ENCODE data around the gene UGT2A2.
"Not testable (repeated sequence)": the region's sequence is repeated elsewhere in the genome, so short reads cannot be mapped to it uniquely, and the experiment has no call there.

The UGT2A2 gene

DNA sequence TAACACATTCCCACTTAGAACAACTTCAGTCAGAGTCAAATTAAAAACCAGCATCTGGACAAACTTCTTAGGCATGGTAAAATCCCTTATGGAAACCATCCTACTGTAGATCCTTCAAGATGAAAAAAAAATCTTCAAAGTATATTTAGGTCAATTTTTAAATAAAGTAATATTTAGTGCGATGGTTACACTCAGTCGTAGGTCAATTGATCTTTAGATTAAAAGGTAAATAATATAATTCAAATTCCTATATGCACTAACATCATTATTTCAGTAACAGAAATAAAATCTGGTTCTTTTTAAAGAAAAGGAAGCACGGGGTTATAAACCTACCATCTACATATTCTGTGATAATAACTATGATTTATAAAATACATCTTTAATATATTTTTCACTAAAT lies at the start of gene UGT2A2:
Gene UGT2A2, minus strand, starts transcription at position 101 of the 400 bp plus-strand sequence. Its CDS starts 2 bp downstream, at position 99.
- Histone ChIP-seq H3K9me3 (ENCODE audit: severe bottlenecking) (no peaks in the 10 kb centered on the region), H3K4me3 (ENCODE audit: low read depth, low read length) (no peak within 1 kb of the TSS), H3K27me3 (ENCODE audit: insufficient read depth, low read depth, severe bottlenecking) (no peaks in the 10 kb centered on the region), H3K27ac (no peak within 1 kb of the TSS), H3K36me3 (no peaks in the 10 kb centered on the region)
- DNase-seq: no peak
- TF ChIP-seq, protein P1, sequence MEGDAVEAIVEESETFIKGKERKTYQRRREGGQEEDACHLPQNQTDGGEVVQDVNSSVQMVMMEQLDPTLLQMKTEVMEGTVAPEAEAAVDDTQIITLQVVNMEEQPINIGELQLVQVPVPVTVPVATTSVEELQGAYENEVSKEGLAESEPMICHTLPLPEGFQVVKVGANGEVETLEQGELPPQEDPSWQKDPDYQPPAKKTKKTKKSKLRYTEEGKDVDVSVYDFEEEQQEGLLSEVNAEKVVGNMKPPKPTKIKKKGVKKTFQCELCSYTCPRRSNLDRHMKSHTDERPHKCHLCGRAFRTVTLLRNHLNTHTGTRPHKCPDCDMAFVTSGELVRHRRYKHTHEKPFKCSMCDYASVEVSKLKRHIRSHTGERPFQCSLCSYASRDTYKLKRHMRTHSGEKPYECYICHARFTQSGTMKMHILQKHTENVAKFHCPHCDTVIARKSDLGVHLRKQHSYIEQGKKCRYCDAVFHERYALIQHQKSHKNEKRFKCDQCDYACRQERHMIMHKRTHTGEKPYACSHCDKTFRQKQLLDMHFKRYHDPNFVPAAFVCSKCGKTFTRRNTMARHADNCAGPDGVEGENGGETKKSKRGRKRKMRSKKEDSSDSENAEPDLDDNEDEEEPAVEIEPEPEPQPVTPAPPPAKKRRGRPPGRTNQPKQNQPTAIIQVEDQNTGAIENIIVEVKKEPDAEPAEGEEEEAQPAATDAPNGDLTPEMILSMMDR (IDR thresholded peaks at IDR 0.05; ENCODE audit: low read depth, low read length): no peak

DNA sequence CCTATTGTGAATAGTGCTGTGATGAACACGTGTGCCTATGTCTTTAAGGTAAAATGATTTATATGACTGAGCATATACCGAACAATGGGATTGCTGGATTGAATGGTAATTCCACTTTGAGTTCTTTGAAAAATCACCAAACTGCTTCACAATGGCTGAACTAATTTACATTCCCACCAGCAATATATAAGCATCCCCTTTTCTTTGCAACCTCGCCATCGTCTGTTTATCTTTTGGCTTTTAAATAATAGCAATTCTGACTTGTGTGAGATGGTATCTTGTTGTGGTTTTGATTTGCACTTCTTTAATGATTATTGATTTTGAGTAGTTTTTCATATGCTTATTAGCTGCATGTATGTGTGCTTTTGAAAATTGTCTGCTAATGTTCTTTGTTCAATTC lies 45.4 kb upstream of the UGT2A2 start:
- no peaks in the 10 kb centered on the region for H3K27me3 ChIP-seq (ENCODE audit: insufficient read depth, low read depth, severe bottlenecking)
- TF ChIP-seq, protein P1 (IDR thresholded peaks at IDR 0.05; ENCODE audit: low read depth, low read length): no peak

DNA sequence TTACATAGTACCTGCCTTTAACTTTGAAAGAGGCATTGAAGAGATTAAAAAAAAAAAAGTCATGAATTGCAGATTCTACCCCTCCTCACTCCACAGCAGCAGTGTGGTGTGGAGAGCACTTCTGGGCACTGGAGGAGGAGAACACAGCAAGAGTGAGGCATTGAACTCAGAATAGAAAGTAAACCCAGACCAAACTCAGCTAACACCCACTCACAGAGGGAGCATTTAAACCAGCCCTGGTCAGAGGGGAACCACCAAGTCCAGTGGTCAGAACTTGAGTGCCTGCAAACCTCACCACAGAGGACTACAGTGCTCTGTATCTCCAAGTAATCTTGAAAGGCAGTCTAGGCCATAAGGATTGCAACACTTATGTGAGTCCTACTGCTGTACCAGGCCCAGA lies 29.2 kb upstream of the UGT2A2 start:
- H3K36me3 ChIP-seq: no peaks in the 10 kb centered on the region
- no peak overlapping the region for H3K27ac ChIP-seq
- TF ChIP-seq, protein P1 (IDR thresholded peaks at IDR 0.05; ENCODE audit: low read depth, low read length): no peak

More for the DNA sequence above, 45.4 kb upstream of the UGT2A2 start:
- DNase-seq: no peak
- Histone ChIP-seq H3K27ac (no peak overlapping the region), H3K36me3 (no peaks in the 10 kb centered on the region), H3K9me3 (ENCODE audit: severe bottlenecking) (no peaks in the 10 kb centered on the region), H3K4me3 (ENCODE audit: low read depth, low read length) (no peak overlapping the region)

DNA sequence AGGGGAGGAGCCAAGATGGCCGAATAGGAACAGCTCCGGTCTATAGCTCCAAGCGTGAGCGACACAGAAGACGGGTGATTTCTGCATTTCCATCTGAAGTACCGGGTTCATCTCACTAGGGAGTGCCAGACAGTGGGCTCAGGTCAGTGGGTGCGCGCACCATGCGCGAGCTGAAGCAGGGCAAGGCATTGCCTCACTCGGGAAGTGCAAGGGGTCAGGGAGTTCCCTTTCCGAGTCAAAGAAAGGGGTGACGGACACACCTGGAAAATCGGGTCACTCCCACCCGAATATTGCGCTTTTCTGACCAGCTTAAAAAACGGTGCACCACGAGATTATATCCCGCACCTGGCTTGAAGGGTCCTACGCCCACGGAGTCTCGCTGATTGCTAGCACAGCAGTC lies 24.6 kb upstream of the UGT2A2 start:
- H3K27me3 ChIP-seq (ENCODE audit: insufficient read depth, low read depth, severe bottlenecking); DNase-seq; H3K4me3 ChIP-seq (ENCODE audit: low read depth, low read length); H3K9me3 ChIP-seq (ENCODE audit: severe bottlenecking); H3K27ac ChIP-seq; H3K36me3 ChIP-seq: not testable (repeated sequence)

More for the DNA sequence above, 29.2 kb upstream of the UGT2A2 start:
- no peaks in the 10 kb centered on the region for H3K9me3 ChIP-seq (ENCODE audit: severe bottlenecking)
- H3K4me3 ChIP-seq (ENCODE audit: low read depth, low read length): no peak overlapping the region
- no peak for DNase-seq
- H3K27me3 ChIP-seq (ENCODE audit: insufficient read depth, low read depth, severe bottlenecking): no peaks in the 10 kb centered on the region

DNA sequence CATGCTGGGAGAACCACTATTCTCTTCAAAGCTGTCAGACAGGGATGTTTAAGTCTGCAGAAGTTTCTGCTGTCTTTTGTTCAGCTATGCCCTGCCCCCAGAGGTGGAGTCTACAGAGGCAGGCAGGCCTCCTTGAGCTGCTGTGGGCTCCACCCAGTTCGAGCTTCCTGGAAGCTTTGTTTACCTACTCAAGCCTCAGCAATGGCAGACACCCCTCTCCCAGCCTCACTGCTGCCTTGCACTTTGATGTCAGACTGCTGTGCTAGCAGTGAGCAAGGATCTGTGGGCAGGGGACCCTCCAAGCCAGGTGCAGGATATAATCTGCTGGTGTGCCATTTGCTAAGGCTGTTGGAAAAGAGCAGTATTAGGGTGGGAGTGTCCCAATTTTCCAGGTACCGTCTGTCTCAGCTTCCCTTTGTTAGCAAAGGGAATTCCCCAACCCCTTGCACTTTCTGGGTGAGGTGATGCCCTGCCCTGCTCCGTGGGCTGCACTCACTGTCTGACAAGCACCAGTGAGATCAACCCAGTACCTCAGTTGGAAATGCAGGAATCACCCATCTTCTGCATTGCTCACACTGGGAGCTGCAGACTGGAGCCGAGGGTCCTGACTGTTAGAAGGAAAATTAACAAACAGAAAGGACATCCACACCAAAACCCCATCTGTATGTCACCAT lies 21.8 kb upstream of the UGT2A2 start:
- H3K9me3 ChIP-seq (ENCODE audit: severe bottlenecking); H3K4me3 ChIP-seq (ENCODE audit: low read depth, low read length); H3K27me3 ChIP-seq (ENCODE audit: insufficient read depth, low read depth, severe bottlenecking); DNase-seq; H3K27ac ChIP-seq; H3K36me3 ChIP-seq: not testable (repeated sequence)

DNA sequence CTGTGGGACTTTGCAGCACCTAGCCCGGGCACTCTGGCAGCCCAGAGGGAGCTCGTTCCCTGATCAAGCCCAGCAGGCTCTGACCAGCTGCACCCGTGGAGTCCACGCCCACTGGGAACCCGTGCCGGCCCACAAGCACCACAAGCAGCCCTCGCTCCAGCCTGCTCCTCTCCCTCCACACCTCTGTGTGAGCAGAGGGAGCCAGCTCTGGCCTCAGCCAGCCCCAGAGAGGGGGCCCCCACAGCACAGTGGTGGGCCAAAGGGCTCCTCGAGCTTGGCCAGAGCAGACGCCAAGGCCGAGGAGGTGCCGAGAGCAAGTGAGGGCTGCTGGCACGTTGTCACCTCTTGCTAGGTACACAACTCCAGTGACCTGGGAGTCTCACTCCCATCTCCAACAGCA lies 18.7 kb upstream of the UGT2A2 start:
- no peak for DNase-seq
- TF ChIP-seq, protein P1 (IDR thresholded peaks at IDR 0.05; ENCODE audit: low read depth, low read length): no peak

DNA sequence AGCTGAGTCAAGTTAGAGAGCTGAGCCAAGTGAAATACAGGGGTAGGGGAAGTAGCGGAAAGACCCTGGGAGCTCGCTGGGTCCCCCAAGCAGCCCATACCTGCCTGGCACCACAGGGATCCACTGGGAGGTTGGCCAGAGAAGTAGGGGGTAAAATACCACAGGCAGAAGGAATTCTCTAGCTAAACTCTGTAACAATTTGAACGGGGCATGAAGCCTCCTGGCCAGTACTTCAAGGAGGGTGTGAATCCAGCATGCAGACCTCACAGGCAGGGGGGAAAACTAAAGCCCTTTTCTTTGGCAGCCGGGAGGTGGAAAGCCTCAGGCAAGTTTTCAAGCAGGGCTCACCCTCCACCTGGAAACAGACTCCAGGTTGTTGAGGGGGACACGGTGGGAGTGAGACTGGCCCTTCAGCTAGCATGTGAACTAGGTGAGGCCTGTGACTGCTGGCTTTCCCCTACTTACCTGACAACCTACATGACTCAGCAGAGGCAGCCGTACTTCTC lies 17.3 kb upstream of the UGT2A2 start:
- TF ChIP-seq, protein P1 (IDR thresholded peaks at IDR 0.05; ENCODE audit: low read depth, low read length): no peak
- Histone ChIP-seq H3K36me3 (no peaks in the 10 kb centered on the region), H3K9me3 (ENCODE audit: severe bottlenecking) (no peaks in the 10 kb centered on the region), H3K27me3 (ENCODE audit: insufficient read depth, low read depth, severe bottlenecking) (no peaks in the 10 kb centered on the region), H3K4me3 (ENCODE audit: low read depth, low read length) (no peak overlapping the region), H3K27ac (no peak overlapping the region)
- DNase-seq: no peak

More for the DNA sequence above, 18.7 kb upstream of the UGT2A2 start:
- Histone ChIP-seq H3K36me3 (no peaks in the 10 kb centered on the region), H3K4me3 (ENCODE audit: low read depth, low read length) (no peak overlapping the region), H3K27me3 (ENCODE audit: insufficient read depth, low read depth, severe bottlenecking) (no peaks in the 10 kb centered on the region), H3K9me3 (ENCODE audit: severe bottlenecking) (no peaks in the 10 kb centered on the region), H3K27ac (no peak overlapping the region)

Measured in WERI-Rb-1 (cell line).